Hippocampal formation (tissue), 2 donors: ENCODE measurements around the gene C15orf40.

Experiments
- DNase-seq, 2 donors: peaks; one replicate each; lab custom pipeline; 2025; lab: John Stamatoyannopoulos, UW

Gene C15orf40

GRCh38 chr15:82993144-82993543, 18.3 kb downstream of the C15orf40 start:
- DNase-seq = no peak

- no peak for DNase-seq
These were observed 18.9 kb downstream of the C15orf40 start for GRCh38 chr15:82992436-82992998.

- DNase-seq = no peak
These were observed 25.0 kb downstream of the C15orf40 start for GRCh38 chr15:82986442-82986780.

DNA sequence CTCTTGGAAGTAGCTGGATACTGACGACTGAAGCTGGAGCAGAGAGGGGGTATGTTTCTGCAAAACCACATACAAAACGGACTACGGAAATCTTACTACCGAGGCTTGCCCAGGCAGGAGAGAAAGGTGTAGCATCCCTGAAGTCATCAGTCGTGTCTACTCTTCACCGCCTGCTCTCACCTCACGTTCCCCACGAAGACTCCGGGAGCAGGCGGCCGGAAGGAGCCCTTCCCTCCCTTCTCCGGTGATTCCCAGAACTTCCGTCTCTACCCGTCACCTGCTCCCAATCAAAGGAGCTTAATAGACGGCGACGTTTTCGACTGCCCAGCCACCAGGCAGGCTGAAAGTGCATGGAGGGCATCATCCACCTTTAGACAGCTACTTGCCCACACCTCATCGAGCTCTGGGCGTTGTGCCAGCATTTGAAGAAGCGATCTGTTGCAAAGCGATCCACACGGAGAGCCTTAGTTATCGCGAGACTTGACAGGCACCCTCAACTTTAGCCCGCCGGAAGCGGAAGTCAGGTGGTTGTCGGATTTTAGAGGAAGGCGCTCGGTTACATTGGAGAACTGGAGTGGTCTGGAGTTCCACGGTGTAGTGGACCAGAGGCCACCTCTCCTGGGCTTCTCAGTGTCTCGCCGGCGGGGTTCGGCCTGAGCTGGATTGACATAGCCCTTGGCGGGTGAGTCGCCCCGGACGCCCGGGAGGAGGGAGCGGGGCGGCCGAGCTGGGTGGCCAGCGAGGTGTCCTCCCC, 25.6 kb downstream of the C15orf40 start, which contains the start of gene RAMAC:
TSS of gene RAMAC (plus strand) at position 523 of the 754 bp plus-strand sequence. CDS start 2,809 bp downstream, outside the sequence.
- DNase-seq = peak; percentile 86 to 90

- DNase-seq = no peak
These were observed 30.5 kb downstream of the C15orf40 start for GRCh38 chr15:82980981-82981380.

DNA sequence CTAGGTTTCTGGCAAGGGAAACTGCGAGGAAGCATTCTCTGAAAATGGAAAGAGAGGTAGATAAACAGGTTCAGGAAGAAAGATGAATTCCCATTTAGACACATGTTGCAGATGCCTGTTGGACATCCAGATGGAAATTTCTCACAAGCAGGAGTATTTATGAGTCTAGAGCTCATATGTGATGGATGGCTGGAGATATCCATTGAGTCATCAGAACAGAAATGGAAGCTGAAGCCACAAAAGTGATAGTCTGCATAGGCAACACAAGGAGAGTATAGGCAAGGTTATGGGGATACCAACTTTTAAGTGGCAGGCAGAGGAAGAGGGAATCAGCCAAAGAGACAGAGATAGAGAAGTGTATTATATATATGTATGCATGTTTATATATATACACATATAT, 31.7 kb downstream of the C15orf40 start:
- DNase-seq = no peak

- DNase-seq = no peak
These were observed 33.0 kb downstream of the C15orf40 start for GRCh38 chr15:82978438-82978837.

- DNase-seq = no peak
These were observed 34.4 kb downstream of the C15orf40 start for GRCh38 chr15:82977076-82977475.

GRCh38 chr15:82972990-82973389, 38.4 kb downstream of the C15orf40 start:
- no peak for DNase-seq

DNA sequence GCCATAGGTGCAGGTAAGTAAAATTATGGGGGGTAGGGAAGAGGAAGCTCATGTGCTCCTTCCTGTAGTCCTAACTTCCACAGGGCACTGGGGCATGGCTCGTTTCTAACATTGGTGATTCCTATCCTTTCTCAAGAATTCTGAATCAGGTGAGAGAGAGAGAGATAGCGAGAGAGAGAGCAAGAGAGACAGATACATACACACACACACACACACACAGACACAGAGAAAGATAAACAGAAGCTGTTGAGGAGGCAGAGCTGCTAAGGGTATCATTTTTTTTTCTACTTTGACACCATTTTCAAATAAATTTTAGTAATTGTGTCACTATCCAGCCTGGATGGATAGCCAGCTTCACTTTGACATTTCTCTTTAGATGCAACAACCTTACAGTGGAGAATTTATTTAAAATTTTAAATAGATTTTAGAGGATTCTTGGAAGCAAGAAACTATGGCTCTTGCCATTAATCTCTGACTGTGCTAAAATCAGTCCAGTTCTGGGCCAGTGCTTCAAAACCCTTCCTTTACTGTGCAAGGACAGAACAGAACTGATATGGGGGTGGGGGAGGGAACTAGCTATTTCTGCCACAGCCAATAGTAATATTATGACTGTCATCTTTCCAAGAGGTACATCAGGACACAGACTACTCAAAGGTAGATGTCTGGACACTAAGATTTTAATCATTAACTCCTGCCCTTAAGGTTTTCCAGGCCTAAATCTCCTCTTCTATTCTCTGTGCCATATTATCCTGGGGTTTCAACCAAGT, 40.0 kb downstream of the C15orf40 start:
- no peak for DNase-seq

- no peak for DNase-seq
These were observed 40.7 kb downstream of the C15orf40 start for GRCh38 chr15:82970696-82971095.

GRCh38 chr15:82970078-82970686, 41.3 kb downstream of the C15orf40 start:
- no peak for DNase-seq

DNA sequence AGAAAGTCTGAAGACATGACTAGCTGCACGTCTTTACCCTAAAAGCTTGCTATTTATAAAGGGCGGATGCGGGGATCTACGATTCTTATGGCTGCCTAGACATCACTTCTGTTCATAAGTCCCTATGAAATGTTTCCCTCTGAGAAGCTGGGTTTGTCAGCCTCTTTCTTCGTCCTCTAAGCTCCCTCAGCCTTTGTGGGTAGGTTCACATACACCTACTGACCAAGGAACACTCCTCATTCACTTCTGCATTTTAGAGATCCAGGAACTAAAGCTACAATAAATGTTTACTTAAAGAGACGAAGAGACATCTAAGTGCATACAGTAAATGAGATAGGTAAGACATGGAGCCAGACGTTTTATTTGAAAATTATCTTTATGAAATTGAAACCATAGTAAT, 42.1 kb downstream of the C15orf40 start:
- DNase-seq = no peak

GRCh38 chr15:82968066-82968465, 43.4 kb downstream of the C15orf40 start:
- no peak for DNase-seq

DNA sequence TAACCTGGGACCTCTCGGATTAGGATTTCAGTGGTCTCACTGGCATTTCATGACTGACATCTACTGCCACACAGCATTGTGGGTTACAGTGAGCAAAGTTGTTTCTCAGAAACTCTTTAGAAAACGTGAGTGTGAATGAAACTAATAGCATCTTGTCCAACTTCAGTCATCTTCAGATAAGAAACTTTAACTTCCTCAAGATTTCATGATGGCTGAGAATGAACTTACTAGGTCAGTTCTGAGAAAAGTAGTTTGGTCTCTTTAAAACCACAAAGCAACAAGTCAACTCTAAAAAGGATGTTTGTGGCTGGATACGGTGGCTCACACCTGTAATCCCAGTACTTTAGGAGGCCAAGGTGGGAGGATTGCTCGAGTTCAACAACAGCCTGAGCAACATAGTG, 44.8 kb downstream of the C15orf40 start:
- DNase-seq = no peak

DNA sequence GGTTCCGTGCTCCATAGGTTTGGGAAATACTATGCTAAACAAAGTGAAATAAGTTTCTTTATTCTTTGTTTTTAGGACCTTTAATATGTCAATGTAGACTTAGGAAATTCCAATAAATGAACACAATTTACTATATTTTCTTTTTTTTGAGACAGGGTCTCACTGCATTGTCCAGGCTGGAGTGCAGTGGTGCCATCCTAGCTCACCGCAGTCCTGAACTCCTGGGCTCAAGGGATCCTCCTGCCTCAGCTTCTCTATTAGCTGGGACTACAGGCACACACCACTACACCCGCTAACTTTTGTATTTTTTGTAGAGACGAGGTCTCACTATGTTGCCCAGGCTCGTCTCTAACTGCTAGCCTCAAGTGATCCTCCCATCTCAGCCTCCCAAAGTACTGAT, 46.5 kb downstream of the C15orf40 start:
- no peak for DNase-seq

GRCh38 chr15:82963471-82964341, 47.7 kb downstream of the C15orf40 start:
- no peak for DNase-seq

- DNase-seq = no peak
These were observed 50.7 kb downstream of the C15orf40 start for GRCh38 chr15:82960766-82961165.

DNA sequence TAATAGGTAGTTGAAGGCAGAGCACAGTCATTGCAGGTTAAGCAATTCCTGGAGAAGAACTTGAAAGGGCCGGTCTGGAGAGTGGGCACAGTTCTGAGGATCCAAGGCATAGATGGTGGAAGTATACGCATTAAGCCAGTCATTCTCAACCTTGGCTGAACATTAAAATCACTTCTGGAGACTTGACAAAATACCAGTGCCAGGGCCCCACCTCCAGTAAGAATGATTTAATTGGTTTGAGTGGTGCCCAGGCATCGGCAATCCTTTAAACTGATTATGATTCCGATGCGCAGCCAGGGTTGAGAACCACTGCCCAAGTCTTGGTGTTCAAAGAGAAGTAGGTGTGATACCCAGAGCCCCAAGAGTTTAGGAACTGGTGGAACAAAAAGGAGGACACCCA, 52.0 kb downstream of the C15orf40 start:
- no peak for DNase-seq

- DNase-seq = no peak
These were observed 52.8 kb downstream of the C15orf40 start for GRCh38 chr15:82958638-82959037.
